A549 (cell line): ENCODE measurements around the gene EBNA1BP2.
"Not testable (repeated sequence)": the region's sequence is repeated elsewhere in the genome, so short reads cannot be mapped to it uniquely, and the experiment has no call there.

Experiments used
- CTCF ChIP-seq: fragments of >200 bp; sonication (Bioruptor Twin); formaldehyde crosslinking; IDR thresholded peaks from 3 replicates; pipeline ENCODE4 v1.5.1; 2016
- MAX ChIP-seq: IDR thresholded peaks from 2 replicates; pipeline ENCODE4 v1.6.1; 2012
- USF2 ChIP-seq: fragments of 450-650 bp; IDR thresholded peaks from 2 replicates; pipeline ENCODE4 v1.6.1; 2014; ENCODE audit warnings: antibody characterized with exemption

GRCh38 chr1:43208277-43208676, 36.2 kb upstream of the EBNA1BP2 start:
- TF ChIP-seq USF2, CTCF, MAX: not testable (repeated sequence)
